ENCODE data around the gene PLAAT2. TPM values are rescaled to one million over a fixed set of nuclear protein-coding genes. Genes with fewer than 3 reads are reported as not detected.
A peak's percentile ranks its signal among the peaks of the same experiment; 100 is the strongest.
"Not testable (repeated sequence)": the region's sequence is repeated elsewhere in the genome, so short reads cannot be mapped to it uniquely, and the experiment has no call there.

PLAAT2 gene
- total RNA-seq, 2 experiments from 2014 or later: 0.73 to 1.3 TPM

DNA sequence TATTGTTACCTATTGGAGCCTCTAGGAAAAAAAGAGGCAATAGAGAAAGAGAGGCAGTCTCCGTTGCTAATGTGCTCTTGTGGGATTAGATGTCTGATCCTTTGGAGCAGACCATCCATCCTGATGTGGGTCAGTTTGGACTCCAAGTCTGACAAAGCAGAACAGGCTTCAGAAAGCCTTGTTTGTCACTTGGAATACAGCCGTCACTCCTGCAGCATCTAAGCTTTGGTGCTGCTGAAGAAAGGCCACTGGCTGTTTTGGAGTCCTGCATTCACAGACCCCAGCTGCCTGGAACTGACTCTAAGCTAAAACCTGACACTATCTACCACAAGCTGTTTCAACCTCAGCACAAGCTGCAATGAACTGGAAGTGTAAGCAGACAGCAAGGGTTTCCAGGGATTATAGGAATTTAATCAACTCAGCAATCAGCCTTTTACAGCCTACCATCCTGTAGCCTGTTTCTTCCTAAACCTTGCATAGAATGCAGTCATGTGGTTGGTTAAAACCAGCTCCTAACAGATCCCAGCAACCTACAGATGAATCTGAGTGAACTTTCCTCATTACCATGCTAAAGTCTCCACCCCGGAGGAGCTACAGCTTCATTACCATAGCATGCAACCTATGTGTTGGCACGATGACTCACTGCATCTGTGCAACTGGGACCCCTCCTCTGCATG, 30.2 kb downstream of the PLAAT2 start:
- Mint-ChIP-seq H3K4me3 (no peak overlapping the region), H3K4me1 (peaks cover 67% of the 10 kb centered on the region), H3K36me3 (no peaks in the 10 kb centered on the region), H3K27ac (no peak overlapping the region), H3K9me3 (ENCODE audit: low read depth) (no peaks in the 10 kb centered on the region), H3K27me3 (no peaks in the 10 kb centered on the region)
- CTCF ChIA-PET: interaction anchor here (0.8 to 1.9 kb wide), 8 partner anchors 14 to 235 kb away, joined by 3 to 5 read pairs (median 4); no protein-coding TSS in a partner anchor
- no peak for ATAC-seq
- no peak for DNase-seq

DNA sequence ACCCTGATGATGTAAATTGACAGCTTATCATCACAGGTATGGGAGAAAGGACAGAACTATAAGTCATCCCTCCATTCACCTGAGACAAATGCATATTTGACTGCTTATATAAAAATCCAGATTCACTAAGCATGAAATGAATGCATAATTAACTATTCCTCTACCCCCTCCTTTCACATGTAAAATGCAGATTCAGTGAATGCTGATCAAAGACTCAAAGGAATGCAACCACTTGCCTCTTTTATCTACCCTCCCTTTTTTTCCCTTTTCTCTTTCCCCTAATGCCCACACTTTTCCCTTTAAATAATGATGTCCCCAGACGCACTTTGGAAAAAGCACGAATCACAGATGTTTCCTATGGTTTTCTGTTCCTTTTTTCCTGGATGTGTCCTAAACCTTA, 31.1 kb downstream of the PLAAT2 start:
- Mint-ChIP-seq H3K4me1 (peaks cover 60% of the 10 kb centered on the region), H3K9me3 (ENCODE audit: low read depth) (no peaks in the 10 kb centered on the region), H3K27ac (peak overlapping the region; percentile 10), H3K36me3 (no peaks in the 10 kb centered on the region), H3K4me3 (no peak overlapping the region), H3K27me3 (no peaks in the 10 kb centered on the region)
- no peak for ATAC-seq
- no peak for DNase-seq
- CTCF ChIA-PET: interaction anchor here (0.8 to 1.9 kb wide), 8 partner anchors 13 to 107 kb away, joined by 3 to 5 read pairs (median 4); no protein-coding TSS in a partner anchor

GRCh38 chr11:63531074-63531792, 31.9 kb downstream of the PLAAT2 start:
- H3K9me3 Mint-ChIP-seq (ENCODE audit: low read depth); H3K27me3 Mint-ChIP-seq; H3K36me3 Mint-ChIP-seq: not testable (repeated sequence)
- H3K4me3 Mint-ChIP-seq: peak overlapping the region; percentile 51
- H3K27ac Mint-ChIP-seq: peak overlapping the region; percentile 59
- H3K4me1 Mint-ChIP-seq: peaks cover 54% of the 10 kb centered on the region
- ATAC-seq (peak; percentile 84), DNase-seq (peak; percentile 87)
- CTCF ChIA-PET: interaction anchor here (0.9 to 1.3 kb wide), 2 partner anchors 23 to 108 kb away, joined by 3 to 4 read pairs; no protein-coding TSS in a partner anchor

- no peaks in the 10 kb centered on the region for H3K9me3 Mint-ChIP-seq (ENCODE audit: low read depth)
- ATAC-seq (no peak), DNase-seq (no peak)
- H3K36me3 Mint-ChIP-seq: peaks cover 2% of the 10 kb centered on the region
- CTCF ChIA-PET: interaction anchor here (1.3 kb wide), 1 partner anchor 10 kb away, joined by 4 read pairs; no protein-coding TSS in a partner anchor
- H3K27ac Mint-ChIP-seq: no peak overlapping the region
- H3K4me3 Mint-ChIP-seq: no peak overlapping the region
- peaks cover 42% of the 10 kb centered on the region for H3K4me1 Mint-ChIP-seq
- H3K27me3 Mint-ChIP-seq: no peaks in the 10 kb centered on the region
Observed at GRCh38 chr11:63530021-63530420, 33.2 kb downstream of the PLAAT2 start.

DNA sequence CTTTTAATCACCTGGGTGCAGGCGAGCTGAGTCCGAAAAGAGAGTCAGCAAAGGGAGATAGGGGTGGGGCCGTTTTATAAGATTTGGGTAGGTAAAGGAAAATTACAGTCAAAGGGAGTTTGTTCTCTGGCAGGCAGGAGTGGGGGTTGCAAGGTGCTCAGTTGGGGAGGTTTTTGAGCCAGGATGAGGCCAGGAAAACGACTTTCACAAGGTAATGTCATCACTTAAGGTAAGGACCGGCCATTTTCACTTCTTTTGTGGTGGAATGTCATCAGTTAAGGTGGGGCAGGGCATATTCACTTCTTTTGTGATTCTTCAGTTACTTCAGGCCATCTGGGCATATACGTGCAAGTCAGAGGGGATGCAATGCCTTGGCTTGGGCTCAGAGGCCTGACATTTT, 33.8 kb downstream of the PLAAT2 start:
- peaks cover 37% of the 10 kb centered on the region for H3K4me1 Mint-ChIP-seq
- CTCF ChIA-PET: interaction anchor here (1.3 kb wide), 1 partner anchor 9 kb away, joined by 4 read pairs; no protein-coding TSS in a partner anchor
- ATAC-seq; H3K27me3 Mint-ChIP-seq; H3K27ac Mint-ChIP-seq; DNase-seq; H3K36me3 Mint-ChIP-seq; H3K4me3 Mint-ChIP-seq; H3K9me3 Mint-ChIP-seq (ENCODE audit: low read depth): not testable (repeated sequence)

DNA sequence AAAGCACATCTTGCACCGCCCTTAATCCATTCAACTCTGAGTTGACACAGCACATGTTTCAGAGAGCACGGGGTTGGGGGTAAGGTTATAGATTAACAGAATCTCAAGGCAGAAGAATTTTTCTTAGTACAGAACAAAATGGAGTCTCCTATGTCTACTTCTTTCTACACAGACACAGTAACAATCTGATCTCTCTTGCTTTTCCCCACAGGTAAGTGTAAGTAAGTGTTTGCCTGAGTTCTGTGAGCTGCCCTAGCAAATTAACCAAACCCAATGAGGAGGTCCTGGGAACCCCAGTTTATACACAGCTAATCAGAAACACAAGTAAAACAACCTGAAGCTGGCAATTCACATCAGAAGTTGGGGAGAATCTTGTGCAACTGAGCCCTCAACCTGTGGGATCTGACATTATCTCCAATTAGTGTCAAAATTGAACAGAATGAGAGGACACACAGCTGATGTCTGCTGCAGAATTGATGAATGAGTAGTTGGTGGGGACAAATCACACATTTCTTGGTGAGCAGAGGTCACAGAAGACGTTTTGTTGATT, 34.4 kb downstream of the PLAAT2 start:
- CTCF ChIA-PET: interaction anchor here (1.3 kb wide), 1 partner anchor 9 kb away, joined by 4 read pairs; no protein-coding TSS in a partner anchor
- not testable (repeated sequence) for H3K27me3 Mint-ChIP-seq, H3K27ac Mint-ChIP-seq

GRCh38 chr11:63528156-63528555, 35.0 kb downstream of the PLAAT2 start:
- DNase-seq; H3K4me3 Mint-ChIP-seq; H3K9me3 Mint-ChIP-seq (ENCODE audit: low read depth); CTCF ChIA-PET; H3K27ac Mint-ChIP-seq; ATAC-seq; H3K36me3 Mint-ChIP-seq; H3K27me3 Mint-ChIP-seq: not testable (repeated sequence)
- peaks cover 25% of the 10 kb centered on the region for H3K4me1 Mint-ChIP-seq

More for the DNA sequence above, 34.4 kb downstream of the PLAAT2 start:
- H3K9me3 Mint-ChIP-seq (ENCODE audit: low read depth); DNase-seq; H3K4me3 Mint-ChIP-seq; ATAC-seq; H3K36me3 Mint-ChIP-seq: not testable (repeated sequence)
- H3K4me1 Mint-ChIP-seq: peaks cover 31% of the 10 kb centered on the region

DNA sequence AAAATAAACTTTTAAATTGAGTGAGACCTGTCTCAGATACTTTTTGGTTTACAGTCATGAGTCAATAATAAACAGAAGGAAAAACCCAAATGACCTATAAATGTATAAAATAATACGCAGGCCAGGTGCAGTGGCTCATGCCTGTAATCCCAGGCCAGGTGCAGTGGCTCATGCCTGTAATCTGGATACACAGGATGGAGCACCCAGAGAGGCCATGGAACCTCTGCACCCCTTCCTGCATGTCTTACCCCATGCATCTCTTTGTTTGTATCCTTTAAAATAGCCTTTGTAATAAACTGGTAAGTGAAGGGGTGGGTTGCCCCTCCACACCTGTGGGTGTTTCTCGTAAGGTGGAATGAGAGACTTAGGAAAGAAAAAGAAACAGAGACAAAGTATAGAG, 35.5 kb downstream of the PLAAT2 start:
- peaks cover 20% of the 10 kb centered on the region for H3K4me1 Mint-ChIP-seq
- no peak overlapping the region for H3K27ac Mint-ChIP-seq
- ATAC-seq: no peak
- peaks cover 2% of the 10 kb centered on the region for H3K9me3 Mint-ChIP-seq (ENCODE audit: low read depth)
- DNase-seq: no peak
- no peaks in the 10 kb centered on the region for H3K27me3 Mint-ChIP-seq
- H3K36me3 Mint-ChIP-seq: peaks cover 4% of the 10 kb centered on the region
- CTCF ChIA-PET: no interaction called here
- H3K4me3 Mint-ChIP-seq: no peak overlapping the region

DNA sequence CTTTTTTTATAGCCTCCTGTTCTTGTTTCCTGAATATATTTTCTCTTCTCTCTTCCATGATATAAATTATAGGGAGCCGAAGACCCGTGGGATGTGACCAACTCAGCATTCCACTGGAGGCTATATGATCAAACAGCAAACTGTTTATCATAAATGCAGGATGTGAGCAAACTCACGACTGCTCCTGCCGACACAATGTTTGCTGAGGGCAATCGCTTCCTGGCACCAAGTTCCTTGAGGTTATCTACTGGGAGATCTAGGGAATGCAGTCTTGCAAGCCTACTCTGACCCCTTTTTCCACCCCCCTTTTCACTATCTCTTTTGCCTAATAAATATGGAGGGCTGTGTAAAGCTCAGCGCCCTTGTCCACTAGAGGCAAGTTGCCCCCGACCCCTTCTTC, 40.0 kb downstream of the PLAAT2 start:
- Mint-ChIP-seq H3K27me3 (no peaks in the 10 kb centered on the region), H3K27ac (no peak overlapping the region), H3K9me3 (ENCODE audit: low read depth) (peaks cover 2% of the 10 kb centered on the region), H3K4me3 (no peak overlapping the region), H3K4me1 (peaks cover 11% of the 10 kb centered on the region), H3K36me3 (peaks cover 4% of the 10 kb centered on the region)
- ATAC-seq (no peak), DNase-seq (no peak)
- CTCF ChIA-PET: interaction anchor here (0.6 to 2.0 kb wide), 3 partner anchors 16 to 44 kb away, joined by 3 to 5 read pairs (median 3); no protein-coding TSS in a partner anchor

GRCh38 chr11:63521896-63522295, 41.3 kb downstream of the PLAAT2 start:
- DNase-seq (no peak), ATAC-seq (no peak)
- CTCF ChIA-PET: interaction anchor here (0.5 kb wide), 1 partner anchor 15 kb away, joined by 4 read pairs; no protein-coding TSS in a partner anchor
- H3K36me3 Mint-ChIP-seq: peaks cover 4% of the 10 kb centered on the region
- no peak overlapping the region for H3K4me3 Mint-ChIP-seq
- H3K4me1 Mint-ChIP-seq: peaks cover 15% of the 10 kb centered on the region
- H3K27ac Mint-ChIP-seq: no peak overlapping the region
- H3K27me3 Mint-ChIP-seq: no peaks in the 10 kb centered on the region
- peaks cover 2% of the 10 kb centered on the region for H3K9me3 Mint-ChIP-seq (ENCODE audit: low read depth)

DNA sequence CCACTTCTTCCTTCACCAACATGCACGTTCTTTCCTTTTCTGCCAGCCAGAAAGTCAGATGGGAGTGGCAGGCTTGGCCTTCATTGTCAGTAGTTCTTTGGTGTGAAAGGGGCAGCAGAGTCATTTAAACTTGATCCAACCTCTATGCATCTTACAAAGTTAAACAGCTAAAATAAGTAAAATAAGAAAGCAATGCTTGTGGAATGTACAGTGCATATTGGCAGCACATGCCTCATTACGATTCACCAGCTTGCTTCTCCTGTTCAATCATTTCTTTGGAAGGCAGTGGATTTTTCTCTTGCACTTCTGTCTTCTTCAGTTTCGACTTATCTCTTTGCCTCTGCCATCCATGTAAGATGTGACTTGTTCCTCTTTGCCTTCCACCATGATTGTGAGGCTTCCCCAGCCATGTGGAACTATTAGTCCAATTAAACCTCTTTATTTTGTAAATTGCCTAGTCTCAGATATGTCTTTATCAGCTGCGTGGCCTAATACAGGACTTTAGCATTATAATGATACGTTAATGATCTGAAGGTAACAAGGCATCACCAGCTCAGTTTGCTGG, 42.5 kb downstream of the PLAAT2 start:
- Mint-ChIP-seq H3K27ac (no peak overlapping the region), H3K36me3 (peaks cover 3% of the 10 kb centered on the region), H3K27me3 (no peaks in the 10 kb centered on the region), H3K4me1 (peaks cover 15% of the 10 kb centered on the region), H3K4me3 (no peak overlapping the region), H3K9me3 (ENCODE audit: low read depth) (peaks cover 2% of the 10 kb centered on the region)
- DNase-seq: no peak
- ATAC-seq: no peak
- CTCF ChIA-PET: interaction anchor here (0.8 to 0.9 kb wide), 2 partner anchors 115 to 217 kb away, joined by 3 read pairs; no protein-coding TSS in a partner anchor

DNA sequence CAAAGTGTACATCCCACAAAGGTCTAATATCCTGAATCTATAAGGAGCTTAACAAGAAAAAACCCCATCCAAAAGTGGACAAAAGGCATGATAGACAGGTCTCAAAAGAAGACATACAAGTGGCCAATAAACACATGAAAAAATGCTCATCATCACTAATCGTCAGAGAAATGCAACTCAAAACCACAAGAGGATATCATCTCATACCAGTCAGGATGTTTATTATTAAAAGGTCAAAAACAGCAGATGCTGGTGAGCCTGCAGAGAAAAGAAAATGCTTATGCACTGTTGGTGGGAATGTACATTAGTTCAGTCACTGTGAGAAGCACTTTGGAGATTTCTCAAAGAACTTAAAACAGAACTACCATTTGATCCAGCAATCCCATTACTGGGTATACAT, 44.6 kb downstream of the PLAAT2 start:
- H3K9me3 Mint-ChIP-seq (ENCODE audit: low read depth): no peaks in the 10 kb centered on the region
- CTCF ChIA-PET: interaction anchor here (0.8 to 2.0 kb wide), 5 partner anchors 14 to 152 kb away, joined by 3 to 7 read pairs (median 4); partner anchors contain the start of gene ATL3
- peaks cover 15% of the 10 kb centered on the region for H3K4me1 Mint-ChIP-seq
- DNase-seq: no peak
- H3K36me3 Mint-ChIP-seq: no peaks in the 10 kb centered on the region
- ATAC-seq: peak; percentile 55
- no peak overlapping the region for H3K4me3 Mint-ChIP-seq
- no peaks in the 10 kb centered on the region for H3K27me3 Mint-ChIP-seq
- H3K27ac Mint-ChIP-seq: peak overlapping the region; percentile 58

- CTCF ChIA-PET: interaction anchor here (1.0 to 2.3 kb wide), 3 partner anchors 27 to 113 kb away, joined by 3 to 8 read pairs (median 3); no protein-coding TSS in a partner anchor
- H3K4me3 Mint-ChIP-seq: no peak overlapping the region
- peak overlapping the region; percentile 53 for H3K27ac Mint-ChIP-seq
- H3K4me1 Mint-ChIP-seq: peaks cover 15% of the 10 kb centered on the region
- H3K27me3 Mint-ChIP-seq: no peaks in the 10 kb centered on the region
- DNase-seq: no peak
- no peaks in the 10 kb centered on the region for H3K9me3 Mint-ChIP-seq (ENCODE audit: low read depth)
- H3K36me3 Mint-ChIP-seq: no peaks in the 10 kb centered on the region
- no peak for ATAC-seq
Observed at GRCh38 chr11:63517156-63517555, 46.0 kb downstream of the PLAAT2 start.

Measured in activated CD8-positive, alpha-beta memory T cell treated with anti-CD3 and anti-CD28 coated beads, Interleukin-2, amount 10 ng/mL, durations not matched to agents 7 days and 5 days (primary cell).